ENCODE data around the gene UBE2G1. TPM values are rescaled to one million over a fixed set of nuclear protein-coding genes. Genes with fewer than 3 reads are reported as not detected.

UBE2G1 gene
- total and polyA plus RNA-seq, 2 of the 8 experiments (the other 6 are each of a cell fraction or from before 2014, with no cell fraction given): 73.9 to 170 TPM

GRCh38 chr17:4287710-4288109, 78.8 kb downstream of the UBE2G1 start:
- no peak overlapping the region for H3K4me2 ChIP-seq (ENCODE audit: insufficient read depth in 1 of 2, low read depth in 2 of 2, low read length in 2 of 2)
- ChIA-PET CTCF (ENCODE audit: partially characterized antibody) (interaction anchor here (1.0 kb wide), 1 partner anchor 20 kb away, joined by 3 read pairs; no protein-coding TSS in a partner anchor), POLR2A (ENCODE audit: partially characterized antibody) (interaction anchor here (0.7 to 1.4 kb wide), 4 partner anchors 8 to 110 kb away, joined by 3 to 4 read pairs (median 3); no protein-coding TSS in a partner anchor)
- no peaks in the 10 kb centered on the region for H3K27me3 ChIP-seq (replicated peaks in 1 of 4; ENCODE audit: control insufficient read depth in 3 of 4, extremely low read depth in 1 of 4, insufficient read depth in 3 of 4, low read length in 3 of 4)
- no peak overlapping the region for H3K4me3 ChIP-seq (ENCODE audit: extremely low read depth in 1 of 4, insufficient read depth in 2 of 4, low read depth in 3 of 4, low read length in 4 of 4)
- WGBS, 2 experiments (ENCODE audit: extremely low coverage in 1 of 2, insufficient coverage in 1 of 2, insufficient read length in 1 of 2, insufficient replicate concordance in 2 of 2, low coverage in 1 of 2, low lambda C conversion rate in 2 of 2, missing lambda C conversion rate in 1 of 2): 97% methylated on average over 3 of the region's 3 CpGs; no CpG with 5 or more reads in 1 of the 2 experiments
- peaks cover 2 to 3% of the 10 kb centered on the region in 2 experiments for H4K20me1 ChIP-seq (replicated peaks in 1 of 2; ENCODE audit: control insufficient read depth in 1 of 2, insufficient read depth in 2 of 2, low read length in 2 of 2)
- no peak overlapping the region for H3K14ac ChIP-seq (ENCODE audit: insufficient read length)
- no peaks in the 10 kb centered on the region for H3K9me3 ChIP-seq (ENCODE audit: insufficient read depth in 2 of 2, low read depth in 1 of 2, low read length in 1 of 2)
- H4K5ac ChIP-seq (ENCODE audit: insufficient read length, low read depth, low read length): no peak overlapping the region
- no peaks in the 10 kb centered on the region; the same call in 1 of the 2 replicates for H3K79me1 ChIP-seq (ENCODE audit: low read depth, low read length)
- H2BK20ac ChIP-seq (ENCODE audit: low read length): no peak overlapping the region
- H3K23ac ChIP-seq (ENCODE audit: insufficient read length): no peak overlapping the region
- no peak for DNase-seq (ENCODE audit: low read depth in 1 of 2, low spot score in 2 of 2)
- no peak for FAIRE-seq
- no peak overlapping the region for H2BK120ac ChIP-seq (replicated peaks; ENCODE audit: low read depth, low read length)
- no peak overlapping the region for H4K91ac ChIP-seq (replicated peaks; ENCODE audit: insufficient read length, low read length)
- no peak overlapping the region for H3K9ac ChIP-seq (replicated peaks in 1 of 4; ENCODE audit: extremely low read depth in 1 of 4, low read depth in 3 of 4, low read length in 3 of 4)
- H3K23me2 ChIP-seq (ENCODE audit: low read depth, low read length): no peaks in the 10 kb centered on the region
- no peak overlapping the region for H3K27ac ChIP-seq (ENCODE audit: low read depth, low read length)
- H2BK15ac ChIP-seq (ENCODE audit: low read length): no peak overlapping the region
- H3K36me3 ChIP-seq (ENCODE audit: control insufficient read depth in 2 of 4, insufficient read depth in 4 of 4, low read length in 3 of 4): peaks cover 0 to 55% (median 11%) of the 10 kb centered on the region in 4 experiments; a peak in 7 of 8 replicates
- H2AFZ ChIP-seq (ENCODE audit: low read length): no peak overlapping the region
- H2AK5ac ChIP-seq (ENCODE audit: low read depth, low read length): no peak overlapping the region
- no peak overlapping the region for H2BK12ac ChIP-seq (ENCODE audit: low read depth, low read length)
- H3K56ac ChIP-seq (replicated peaks; ENCODE audit: insufficient read length, low read depth, low read length): no peak overlapping the region
- no peaks in the 10 kb centered on the region for H3K4me1 ChIP-seq (replicated peaks in 1 of 4; ENCODE audit: control insufficient read depth in 3 of 4, insufficient read depth in 4 of 4, low read length in 3 of 4)
- H3K4ac ChIP-seq (replicated peaks; ENCODE audit: insufficient read length, low read depth, low read length): no peak overlapping the region
- H4K8ac ChIP-seq (ENCODE audit: extremely low read depth, insufficient read depth, low read length): no peak overlapping the region
- H2BK5ac ChIP-seq (ENCODE audit: low read depth, low read length): no peak overlapping the region
- no peak overlapping the region for H3K18ac ChIP-seq (ENCODE audit: extremely low read depth, low read length)
- peaks cover 0 to 9% of the 10 kb centered on the region in 2 experiments; a peak in 1 of 4 replicates for H3K79me2 ChIP-seq (ENCODE audit: control insufficient read depth in 1 of 2, insufficient read depth in 2 of 2, low read length in 2 of 2)
- TF ChIP-seq RNF2 (IDR thresholded peaks at IDR 0.05; ENCODE audit: borderline replicate concordance, low read depth, low read length, missing control alignments, poor library complexity, severe bottlenecking) (no peak), HDAC6 (IDR thresholded peaks at IDR 0.05; ENCODE audit: low read depth, low read length) (no peak), MAFK (IDR thresholded peaks at IDR 0.05; ENCODE audit: low read depth, low read length) (no peak), BRCA1 (IDR thresholded peaks at IDR 0.05; ENCODE audit: low read depth, low read length) (no peak), RXRA (IDR thresholded peaks at IDR 0.05; ENCODE audit: insufficient read depth, low read depth, low read length) (no peak), POU5F1 (IDR thresholded peaks at IDR 0.05; ENCODE audit: low read depth, low read length) (no peak), SP2 (IDR thresholded peaks at IDR 0.05; ENCODE audit: low read length) (no peak), GTF2F1 (IDR thresholded peaks at IDR 0.05; ENCODE audit: borderline replicate concordance, low read depth, low read length) (no peak), EZH2 (IDR thresholded peaks at IDR 0.05; ENCODE audit: low read depth, low read length, severe bottlenecking) (no peak), JUND (IDR thresholded peaks at IDR 0.05; ENCODE audit: low read length) (no peak), CTBP2 (IDR thresholded peaks at IDR 0.05; ENCODE audit: borderline replicate concordance, insufficient read depth, insufficient read length, low read length) (no peak), KDM5A (IDR thresholded peaks at IDR 0.05; ENCODE audit: low read length) (no peak), EP300 (IDR thresholded peaks at IDR 0.05; ENCODE audit: borderline replicate concordance in 1 of 2, low read depth in 2 of 2, low read length in 2 of 2) (no peak), POLR2AphosphoS5 (IDR thresholded peaks at IDR 0.05; ENCODE audit: low read depth, low read length) (no peak)

Measured in H1 (cell line).